ENCODE data around the gene VPS37D.
"Not testable (repeated sequence)": the region's sequence is repeated elsewhere in the genome, so short reads cannot be mapped to it uniquely, and the experiment has no call there.

VPS37D gene, protein sequence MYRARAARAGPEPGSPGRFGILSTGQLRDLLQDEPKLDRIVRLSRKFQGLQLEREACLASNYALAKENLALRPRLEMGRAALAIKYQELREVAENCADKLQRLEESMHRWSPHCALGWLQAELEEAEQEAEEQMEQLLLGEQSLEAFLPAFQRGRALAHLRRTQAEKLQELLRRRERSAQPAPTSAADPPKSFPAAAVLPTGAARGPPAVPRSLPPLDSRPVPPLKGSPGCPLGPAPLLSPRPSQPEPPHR

DNA sequence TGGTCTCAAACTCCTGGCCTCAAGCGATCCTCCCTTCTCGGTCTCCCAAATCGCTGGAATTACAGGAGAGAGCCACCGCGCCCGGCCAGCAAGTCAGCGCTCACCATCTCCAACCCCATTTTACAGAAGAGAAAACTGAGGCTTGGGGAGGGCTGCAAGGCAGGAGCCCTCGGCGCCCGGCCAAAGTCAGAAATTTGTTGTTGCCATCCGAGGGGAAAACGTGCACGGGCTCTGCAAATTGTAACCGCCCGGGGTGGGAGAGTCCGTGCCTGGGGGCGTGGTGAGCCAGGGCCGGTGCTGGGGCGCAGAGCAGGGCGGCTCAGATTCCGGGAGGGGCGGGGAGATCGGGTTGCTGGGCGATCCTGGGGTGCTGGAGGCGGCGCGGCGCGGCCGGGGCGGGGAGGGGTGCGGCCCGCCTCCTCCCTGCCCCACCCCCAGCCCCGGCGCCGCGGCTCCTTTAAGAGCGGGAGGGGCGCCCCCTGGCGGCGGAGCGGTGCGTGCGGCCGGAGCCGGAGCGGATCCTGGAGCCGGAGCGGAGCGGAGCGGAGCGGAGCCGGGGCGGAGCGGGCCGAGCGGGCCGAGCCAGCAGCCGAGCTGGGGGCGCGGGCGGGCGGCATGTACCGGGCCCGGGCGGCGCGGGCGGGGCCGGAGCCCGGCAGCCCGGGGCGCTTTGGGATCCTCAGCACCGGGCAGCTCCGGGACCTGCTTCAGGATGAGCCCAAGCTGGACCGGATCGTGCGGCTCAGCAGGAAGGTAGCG lies at the start of gene VPS37D:
VPS37D (plus strand) TSS at position 488 of the 759 bp plus-strand sequence; CDS start at position 616, 128 bp downstream.
- DNase-seq: peak; percentile 90

DNA sequence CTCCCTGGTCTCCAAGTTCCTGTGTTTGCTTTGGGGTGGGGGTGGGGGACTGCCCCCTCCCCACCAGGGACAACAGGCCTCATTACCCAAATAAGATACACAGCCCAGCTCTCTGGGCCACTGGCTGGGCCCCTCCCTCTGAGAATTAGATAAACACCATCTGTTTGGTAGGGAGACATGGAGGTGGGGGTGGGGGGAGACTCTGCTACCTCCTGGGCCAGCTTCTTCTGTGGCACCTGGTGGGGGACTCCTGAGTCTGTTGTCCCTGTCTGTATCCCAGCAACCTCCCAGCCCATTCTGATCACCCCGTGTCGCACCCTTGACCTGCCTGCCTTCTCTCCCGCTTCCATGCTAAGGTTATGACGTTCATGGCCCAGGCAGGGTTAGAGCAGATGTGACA lies 49.1 kb upstream of the VPS37D start:
- peak; percentile 74 for DNase-seq

DNA sequence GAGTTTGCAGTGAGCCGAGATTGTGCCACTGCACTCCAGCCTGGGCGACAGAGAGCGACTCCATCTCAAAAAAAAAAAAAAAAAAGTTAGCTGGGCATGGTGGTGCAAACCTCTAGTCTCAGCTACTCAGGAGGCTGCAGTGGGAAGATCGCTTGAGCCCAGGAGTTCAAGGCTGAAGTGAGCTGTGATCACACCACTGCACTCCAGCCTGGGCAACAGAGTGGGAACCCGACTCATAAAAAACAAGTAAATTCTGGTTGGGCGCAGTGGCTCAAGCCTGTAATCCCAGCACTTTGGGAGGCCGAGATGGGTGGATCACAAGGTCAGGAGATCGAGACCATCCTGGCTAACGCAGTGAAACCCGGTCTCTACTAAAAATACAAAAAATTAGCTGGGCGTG lies 48.2 kb upstream of the VPS37D start:
- not testable (repeated sequence) for DNase-seq

DNA sequence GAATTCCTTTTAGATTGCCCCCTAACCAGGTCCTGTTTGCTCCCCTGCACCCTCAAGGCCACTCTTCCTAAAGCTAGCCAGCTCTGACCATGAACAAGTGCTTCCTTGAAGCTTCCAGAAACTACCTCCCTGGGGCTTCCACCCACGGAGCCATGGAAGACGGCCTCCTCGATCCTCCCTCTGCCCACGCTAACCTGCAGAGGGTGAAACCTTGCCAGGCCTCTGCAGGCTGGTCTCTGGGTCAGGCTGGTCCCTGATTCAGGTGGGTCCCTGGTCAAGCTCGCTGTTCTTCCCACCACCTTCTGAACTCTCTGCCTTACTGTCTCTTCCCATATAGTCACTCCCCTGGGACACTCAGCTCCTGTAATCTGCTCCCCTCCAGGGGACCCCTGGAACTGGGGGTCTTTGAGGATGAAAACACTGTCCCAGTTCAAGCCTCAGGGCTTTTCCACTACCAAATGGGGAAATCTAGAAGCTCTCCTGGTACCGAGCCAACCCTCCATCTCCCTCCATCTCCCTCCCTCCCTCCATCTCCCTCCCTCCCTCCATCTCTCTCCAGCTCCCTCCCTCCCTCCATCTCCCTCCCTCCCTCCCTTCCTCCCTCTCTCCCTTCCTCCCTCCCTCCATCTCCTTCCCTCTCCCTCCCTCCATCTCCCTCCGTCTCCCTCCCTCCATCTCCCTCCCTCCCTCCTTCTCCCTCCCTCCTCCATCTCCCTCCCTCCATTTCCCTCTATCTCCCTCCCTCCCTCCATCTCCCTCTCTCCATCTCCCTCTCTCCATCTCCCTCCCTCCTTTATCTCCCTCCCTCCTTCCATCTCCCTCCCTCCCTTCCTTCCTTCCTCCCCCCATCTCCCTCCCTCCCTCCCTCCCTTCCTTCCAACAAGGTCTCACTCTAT lies 46.2 kb upstream of the VPS37D start:
- DNase-seq: no peak

DNA sequence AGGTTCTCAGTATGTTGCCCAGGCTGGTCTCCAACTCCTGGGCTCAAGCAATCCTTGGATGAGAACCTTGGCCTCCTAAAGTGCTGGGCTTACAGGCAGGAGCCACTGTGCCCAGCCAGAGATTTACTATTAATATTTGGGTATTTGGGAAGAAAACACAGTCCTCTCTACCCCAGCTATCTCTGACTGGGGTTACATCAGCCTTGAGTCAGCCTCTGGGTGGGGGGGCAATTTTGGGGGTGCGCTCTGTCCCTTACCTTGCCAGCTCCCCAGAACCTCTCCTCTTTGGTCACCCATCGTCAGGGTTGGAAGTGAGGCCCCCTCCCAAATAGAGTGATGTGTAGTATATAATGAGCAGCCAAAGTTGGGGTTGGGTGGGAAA lies 45.1 kb upstream of the VPS37D start:
- DNase-seq: no peak

DNA sequence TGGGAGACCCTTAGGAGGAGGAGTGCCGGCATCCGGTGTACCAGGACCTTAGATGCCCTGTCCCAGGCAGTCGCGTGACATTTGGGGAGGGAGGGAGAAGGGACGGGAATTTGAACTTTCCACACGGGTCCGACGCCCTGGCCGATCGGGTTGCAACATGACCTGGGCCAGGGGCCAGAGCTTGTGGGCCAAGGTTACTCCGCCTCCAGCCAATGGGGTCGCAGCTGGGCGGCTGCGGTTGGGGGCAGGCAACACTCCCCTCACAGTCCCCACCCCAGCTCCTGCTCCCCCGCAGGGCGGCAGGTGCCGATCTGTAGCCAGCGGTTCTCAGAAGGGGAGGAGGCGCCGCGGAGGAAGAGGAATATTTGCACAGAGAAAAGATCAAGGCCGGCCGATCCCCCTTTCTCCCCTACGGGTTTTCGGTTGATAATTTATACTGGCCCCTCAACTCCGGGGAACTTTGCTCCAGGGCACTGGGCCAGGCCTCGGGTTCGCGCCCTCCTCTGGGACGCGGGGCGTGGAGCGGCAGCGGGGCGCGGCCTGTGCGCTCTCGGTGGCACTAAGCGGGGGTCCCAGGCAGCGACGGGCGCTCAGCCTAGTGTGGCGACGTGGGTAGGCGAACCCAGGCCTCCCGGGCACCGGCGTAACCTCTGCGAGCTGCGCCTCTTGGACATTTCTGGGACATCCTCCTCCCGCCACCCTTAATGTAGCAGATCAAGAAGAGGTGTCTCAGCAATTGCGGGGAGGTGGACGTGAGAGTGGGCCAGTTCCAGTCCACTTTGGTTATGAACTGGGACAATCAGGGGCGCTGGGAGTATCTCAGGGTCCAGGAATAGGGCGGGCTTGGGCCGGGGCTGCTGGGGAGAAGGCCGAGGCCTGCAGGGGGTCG lies 44.5 kb upstream of the VPS37D start:
- DNase-seq: peak; percentile 47

DNA sequence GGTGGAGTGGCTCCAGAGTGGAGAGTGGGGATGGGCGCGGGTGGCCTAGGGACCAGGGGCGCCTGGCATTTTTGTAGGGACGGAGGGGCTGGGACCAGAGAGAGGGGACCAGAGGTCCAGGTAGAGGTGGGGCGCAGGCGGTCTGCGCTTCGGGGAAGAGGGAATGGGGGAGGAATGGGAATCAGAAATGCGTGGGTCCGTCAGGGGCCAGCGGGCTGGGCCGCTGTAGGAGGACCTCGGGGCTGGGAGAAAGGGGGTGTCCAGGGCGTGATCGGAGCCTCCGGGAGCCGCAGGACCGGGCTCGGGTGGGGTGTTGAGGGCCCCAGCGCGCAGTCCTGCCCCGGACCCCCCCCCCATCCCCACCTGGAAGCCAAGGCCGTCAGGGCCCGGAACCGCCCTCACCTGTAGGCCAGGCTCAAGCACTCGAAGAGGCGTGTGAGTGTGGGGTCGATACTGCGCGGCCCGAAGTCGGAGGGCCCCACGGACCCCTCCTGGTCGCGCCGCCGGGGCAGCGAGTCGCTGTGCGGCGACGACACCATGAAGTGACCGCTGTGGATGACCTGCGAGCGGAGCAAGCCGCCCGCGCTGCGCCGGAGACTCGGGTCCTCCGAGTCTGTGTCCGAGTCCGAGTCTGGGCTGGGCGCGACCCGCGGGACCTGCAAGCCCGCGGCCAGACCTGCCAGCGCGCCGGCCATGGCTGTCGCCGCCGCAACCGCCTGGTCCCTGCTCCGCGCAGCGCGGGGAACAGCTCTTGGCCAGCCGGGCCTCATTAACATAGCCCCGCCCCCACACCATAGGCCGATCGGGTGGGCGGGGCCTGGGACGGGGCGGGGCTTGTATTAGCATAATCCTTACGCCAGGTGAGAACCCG lies 43.6 kb upstream of the VPS37D start, which contains the start of gene MLXIPL:
MLXIPL (minus strand) TSS at position 725 of the 871 bp plus-strand sequence; CDS start at position 695, 30 bp downstream.
- peak; percentile 94 for DNase-seq

DNA sequence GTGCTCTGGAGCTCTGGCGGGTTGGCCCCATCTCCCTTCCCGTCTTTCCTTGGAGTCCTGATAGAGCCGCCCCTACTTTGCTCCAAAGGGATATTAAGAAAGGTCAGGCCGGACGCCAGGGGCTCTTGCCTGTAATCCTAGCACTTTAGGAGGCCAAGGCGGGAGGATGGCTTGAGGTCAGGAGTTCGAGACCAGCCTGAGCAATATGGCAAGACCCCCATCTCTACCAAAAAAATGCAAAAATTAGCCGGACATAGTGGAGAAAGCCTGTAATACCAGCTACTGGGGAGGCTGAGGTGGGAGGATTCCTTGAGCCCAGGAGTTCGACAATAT lies 43.0 kb upstream of the VPS37D start:
- DNase-seq: no peak

DNA sequence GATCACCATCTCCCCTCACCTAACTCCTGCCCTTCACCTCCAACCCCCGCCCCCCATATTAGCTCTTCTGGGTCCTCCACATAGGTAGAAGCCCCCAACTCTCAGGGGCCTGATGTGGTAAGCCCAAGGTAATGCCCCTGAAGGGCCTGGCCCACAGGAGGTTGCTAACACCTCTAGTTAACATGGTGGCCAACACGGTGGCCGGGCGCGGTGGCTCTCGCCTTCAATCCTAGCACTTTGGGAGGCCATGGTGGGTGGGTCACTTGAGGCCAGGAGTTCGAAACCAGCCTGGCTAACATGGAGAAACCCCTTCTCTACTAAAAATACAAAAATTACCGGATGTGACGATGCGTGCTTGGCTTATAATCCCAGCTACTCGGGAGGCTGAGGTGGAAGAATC lies 42.4 kb upstream of the VPS37D start:
- DNase-seq: no peak

DNA sequence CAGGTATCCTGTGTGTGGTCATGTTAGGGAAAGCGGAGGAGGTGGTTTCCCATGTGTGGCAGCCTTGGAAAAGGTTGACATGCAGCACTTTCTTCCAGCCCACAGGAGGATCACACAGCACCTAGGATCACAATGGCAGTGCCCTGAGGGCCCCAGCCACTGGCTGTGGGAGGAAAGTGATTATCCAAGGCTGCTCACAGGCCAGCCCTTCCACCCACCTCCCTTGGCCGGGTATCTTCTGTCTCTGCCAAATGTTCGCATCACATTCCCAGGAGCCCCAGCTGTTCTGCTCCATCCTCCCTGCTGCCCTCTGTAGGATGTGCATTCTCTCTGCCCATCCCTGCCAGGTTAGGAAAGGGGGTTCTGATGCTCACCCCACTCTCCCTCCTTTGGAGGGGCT lies 40.8 kb upstream of the VPS37D start:
- peak; percentile 69 for DNase-seq

DNA sequence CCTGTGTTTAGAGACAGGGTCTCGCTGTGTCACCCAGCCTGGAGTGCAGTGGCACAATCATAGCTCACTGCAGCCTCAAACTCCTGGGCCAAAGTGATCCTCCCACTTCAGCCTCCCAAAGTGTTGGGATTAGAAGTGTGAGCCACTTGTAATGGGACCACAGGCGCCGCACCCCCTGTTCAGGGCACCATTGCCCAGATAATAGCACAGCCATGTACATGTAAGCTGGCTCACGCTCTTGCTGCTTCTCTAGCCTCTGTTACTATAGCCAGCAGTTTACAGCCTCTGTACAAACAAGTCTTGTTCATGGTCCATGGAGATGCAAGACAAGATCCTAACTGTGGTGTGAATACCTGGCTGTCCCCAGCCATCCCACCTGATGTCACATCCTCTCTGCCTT lies 39.1 kb upstream of the VPS37D start:
- no peak for DNase-seq

DNA sequence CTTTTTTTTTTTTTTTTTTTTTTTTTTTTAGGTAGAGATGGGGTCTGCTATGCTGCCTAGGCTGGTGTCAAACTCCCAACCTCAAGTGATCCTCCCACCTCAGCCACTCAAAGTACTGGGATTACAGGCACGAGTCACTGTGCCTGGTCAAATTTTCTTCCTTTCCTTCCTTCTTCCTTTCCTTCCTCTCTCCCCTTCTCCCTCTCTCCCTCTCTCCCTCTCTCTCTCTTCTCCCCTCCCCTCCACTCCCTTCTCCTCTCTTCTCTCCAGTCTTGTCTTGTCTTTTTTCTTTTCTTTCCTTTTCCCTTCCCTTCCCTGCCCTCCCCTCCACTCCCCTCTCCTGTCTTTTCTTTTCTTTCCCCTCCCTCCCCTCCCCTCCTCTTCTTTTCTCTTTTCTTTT lies 36.1 kb upstream of the VPS37D start:
- no peak for DNase-seq

DNA sequence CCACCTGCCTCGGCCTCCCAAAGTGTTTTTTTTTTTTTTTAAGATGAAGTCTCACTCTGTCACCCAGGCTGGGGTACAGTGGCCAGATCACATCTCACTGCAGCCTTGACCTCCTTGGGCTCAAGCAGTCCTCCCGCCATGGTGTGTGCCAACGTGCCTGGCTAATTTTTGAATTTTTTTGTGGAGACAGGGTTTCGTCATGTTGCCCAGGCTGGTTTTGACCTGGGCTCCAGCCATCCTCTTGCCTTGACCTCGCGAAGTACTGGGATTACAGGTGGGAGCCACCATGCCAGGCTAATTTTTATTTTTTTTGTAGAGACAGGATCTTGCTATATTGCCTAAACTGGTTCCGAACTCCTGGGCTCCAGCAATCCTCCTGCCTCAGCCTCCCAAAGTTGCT lies 34.3 kb upstream of the VPS37D start:
- no peak for DNase-seq

DNA sequence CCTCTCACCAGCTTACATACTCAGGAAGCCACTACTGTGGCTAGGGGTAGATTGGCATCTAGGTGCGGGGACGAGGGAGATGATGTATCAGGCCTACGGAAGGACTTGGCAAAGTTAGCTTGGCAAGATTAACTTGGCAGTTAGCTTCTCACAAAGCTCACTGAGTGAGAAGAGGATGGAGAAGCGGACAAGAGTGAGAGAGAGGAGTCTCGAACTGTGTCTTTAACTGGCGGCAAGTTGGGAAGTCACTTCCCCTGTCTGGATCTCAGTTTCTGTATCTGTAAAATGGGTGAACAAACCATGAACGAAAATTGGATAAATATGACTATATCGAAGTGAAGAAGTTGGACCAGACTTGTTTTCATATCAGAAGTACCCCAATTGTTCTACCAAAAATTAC lies 33.8 kb upstream of the VPS37D start:
- no peak for DNase-seq

DNA sequence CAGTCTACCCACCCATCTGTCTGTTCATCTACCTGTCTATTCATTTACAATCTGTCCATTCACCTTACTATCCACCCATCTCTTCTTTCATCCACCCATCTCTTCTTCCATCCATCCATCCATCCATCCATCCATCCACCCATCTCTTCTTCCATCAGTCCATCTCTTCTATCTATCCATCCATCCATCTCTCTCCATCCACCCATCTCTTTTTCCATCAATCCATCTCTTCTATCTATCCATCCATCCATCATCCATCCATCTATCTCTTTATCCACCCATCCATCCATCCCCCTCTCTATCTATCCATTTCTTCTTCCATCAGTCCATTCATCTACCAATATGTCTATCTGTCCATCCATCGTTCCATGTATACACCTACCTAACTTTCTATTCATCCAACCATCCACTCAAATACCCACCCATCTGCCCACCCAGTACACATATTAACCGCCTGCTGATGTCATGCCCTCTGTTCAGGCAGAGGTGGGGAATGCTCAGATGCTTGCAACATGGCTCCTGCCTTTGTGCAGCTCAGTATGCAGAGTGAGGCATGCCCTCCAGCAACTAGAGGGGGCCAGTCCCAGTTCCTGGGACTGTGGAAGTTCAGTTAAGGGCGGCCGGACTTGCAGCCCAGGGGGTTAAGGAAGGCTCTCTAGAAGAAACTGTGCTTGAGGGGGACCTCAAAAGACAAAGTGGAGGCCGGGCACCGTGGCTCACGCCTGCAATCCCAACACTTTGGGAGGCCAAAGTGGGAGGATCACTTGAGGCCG lies 32.0 kb upstream of the VPS37D start:
- DNase-seq: no peak

DNA sequence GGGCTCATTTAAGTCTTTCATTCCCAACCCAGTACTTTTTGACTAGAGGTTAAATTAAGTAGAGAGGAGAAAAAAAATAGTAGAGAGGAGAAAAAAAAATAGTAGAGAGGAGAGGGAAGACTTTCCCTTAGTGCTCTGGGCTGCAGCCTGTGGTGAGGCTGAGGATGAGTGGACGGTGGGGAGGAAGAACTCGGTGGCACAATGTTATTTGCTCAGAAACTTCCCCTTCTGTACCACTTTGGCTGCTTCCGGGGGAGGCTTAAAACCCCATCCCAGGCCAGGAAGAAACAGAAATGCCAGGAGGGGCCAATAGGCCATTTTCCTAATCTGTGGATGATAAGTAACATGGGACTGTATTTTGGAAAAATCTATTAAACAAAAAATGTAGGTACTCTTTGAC lies 28.7 kb upstream of the VPS37D start:
- no peak for DNase-seq

DNA sequence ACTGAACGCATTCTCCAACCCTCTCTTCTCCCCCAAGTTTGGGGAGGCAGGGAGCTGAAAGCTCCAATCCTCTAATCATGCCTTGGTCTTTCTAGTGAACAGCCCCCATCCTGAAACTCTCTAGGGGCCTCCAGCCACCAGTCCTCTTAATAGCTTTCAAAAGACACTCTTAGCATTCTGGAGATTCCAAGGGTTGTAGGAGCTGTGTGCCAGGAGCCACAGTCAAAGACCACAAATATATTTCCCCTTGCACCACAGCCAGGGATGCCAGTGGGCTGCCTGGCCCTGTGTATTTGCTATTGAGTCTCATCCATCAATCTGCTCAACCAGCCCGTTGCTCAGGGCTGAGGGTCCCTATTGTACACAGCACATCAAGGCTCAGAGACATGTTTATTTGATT lies 24.8 kb upstream of the VPS37D start:
- no peak for DNase-seq

DNA sequence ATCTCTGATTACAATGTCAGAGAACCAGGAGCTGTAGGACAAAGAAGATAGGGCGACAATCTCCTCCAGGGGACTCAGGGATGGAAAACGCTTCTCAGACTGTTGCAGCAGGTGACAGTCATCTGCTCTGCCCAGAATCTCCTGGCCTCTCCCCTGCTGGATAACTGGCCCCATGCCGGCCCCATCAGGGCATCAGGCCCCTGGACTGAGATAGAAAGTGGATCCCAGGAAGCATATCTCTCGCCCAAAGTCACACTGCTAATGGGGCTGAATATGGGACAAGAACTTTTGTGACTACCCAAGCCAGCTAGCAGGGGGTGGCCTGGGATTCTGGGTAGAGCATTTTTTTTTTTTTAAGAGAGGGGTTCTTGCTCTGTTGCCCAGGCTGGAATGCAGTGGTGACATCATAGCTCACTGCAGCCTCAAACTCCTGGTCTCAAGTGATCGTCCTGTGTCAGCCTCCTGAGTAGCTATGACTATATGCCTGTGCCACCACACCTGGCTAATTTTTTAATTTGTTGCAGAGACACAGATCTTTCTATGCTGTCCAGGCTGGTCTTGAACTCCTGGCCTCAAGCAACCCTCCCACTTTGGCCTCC lies 22.8 kb upstream of the VPS37D start:
- DNase-seq: no peak

DNA sequence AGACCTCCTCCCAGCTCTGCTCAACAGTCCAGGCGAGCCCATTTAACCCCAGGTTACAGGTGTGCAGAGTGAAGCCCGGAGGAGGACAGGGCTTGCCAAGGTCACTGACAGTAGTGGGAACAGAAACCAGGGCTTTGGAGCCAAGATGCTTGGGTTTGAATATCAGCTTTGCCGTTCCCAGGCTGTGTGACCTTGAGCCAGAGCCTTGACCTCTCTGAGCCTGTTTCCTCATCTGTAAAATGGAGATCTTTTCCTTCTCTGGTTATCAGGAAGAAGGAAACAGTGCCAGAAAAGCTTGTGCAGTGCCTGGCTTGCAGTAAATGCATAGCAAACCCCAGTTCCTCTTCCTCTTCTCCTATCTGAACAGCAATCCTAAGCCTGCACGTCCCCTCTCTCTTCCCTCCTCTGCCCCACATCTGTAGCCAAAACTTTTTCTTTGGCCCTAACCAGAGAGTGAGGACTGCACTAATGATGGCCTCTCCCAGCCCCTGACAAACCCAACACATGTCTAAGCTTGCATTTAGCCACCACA lies 21.9 kb upstream of the VPS37D start:
- DNase-seq: no peak

Data from NCI-H2171 (cell line).